Smooth muscle cell (in vitro differentiated cells): Measurements from ENCODE around the gene NCAM1. TPM values are rescaled to one million over a fixed set of nuclear protein-coding genes. Genes with fewer than 3 reads are reported as not detected.

Experiments used
- DNase-seq: peaks from one replicate; lab custom pipeline; 2025; ENCODE audit not compliant: unreplicated experiment; lab: John Stamatoyannopoulos, UW
- H2AFZ ChIP-seq: fragments of 200-600 bp; sonication (generic); 2 replicates; pipeline ENCODE4 v1.6.0; 2016; ENCODE audit warnings: antibody characterized with exemption, low read depth, mild to moderate bottlenecking
- H3F3A ChIP-seq: fragments of 200-600 bp; sonication (generic); 2 replicates; pipeline ENCODE4 v1.6.0; 2017; ENCODE audit warnings: antibody characterized with exemption, low read depth
- H3K27ac ChIP-seq: fragments of 200-600 bp; sonication (generic); 2 replicates; pipeline ENCODE4 v1.5.1; 2016; ENCODE audit warnings: low read depth, mild to moderate bottlenecking
- H3K27me3 ChIP-seq: fragments of 200-600 bp; sonication (generic); 2 replicates; pipeline ENCODE4 v1.6.1; 2016; ENCODE audit warnings: low read depth, mild to moderate bottlenecking
- H3K36me3 ChIP-seq: fragments of 200-600 bp; sonication (generic); 2 replicates; pipeline ENCODE4 v1.5.1; 2016; ENCODE audit warnings: low read depth
- H3K4me1 ChIP-seq: fragments of 200-600 bp; sonication (generic); 2 replicates; pipeline ENCODE4 v1.5.1; 2016; ENCODE audit warnings: low read depth
- H3K4me2 ChIP-seq: fragments of 200-600 bp; sonication (generic); 2 replicates; pipeline ENCODE4 v1.6.0; 2016; ENCODE audit warnings: mild to moderate bottlenecking
- H3K4me3 ChIP-seq: fragments of 200-600 bp; sonication (generic); 2 replicates; pipeline ENCODE4 v1.5.1; 2016; ENCODE audit warnings: mild to moderate bottlenecking
- H3K79me2 ChIP-seq: fragments of 200-600 bp; sonication (generic); 2 replicates; pipeline ENCODE4 v1.6.0; 2016; ENCODE audit warnings: low read depth, mild to moderate bottlenecking
- H3K9ac ChIP-seq: fragments of 200-600 bp; sonication (generic); 2 replicates; pipeline ENCODE4 v1.6.0; 2016; ENCODE audit warnings: low read depth
- H3K9me3 ChIP-seq: fragments of 200-600 bp; sonication (generic); replicated peaks from 2 replicates; pipeline ENCODE4 v1.5.1; 2016; ENCODE audit warnings: low read depth
- H4K20me1 ChIP-seq: fragments of 200-600 bp; sonication (generic); 2 replicates; pipeline ENCODE4 v1.6.0; 2016; ENCODE audit warnings: low read depth
- CTCF ChIP-seq: fragments of 200-600 bp; sonication (generic); IDR thresholded peaks from 2 replicates; pipeline ENCODE4 v1.5.1; 2017; ENCODE audit warnings: borderline replicate concordance, mild to moderate bottlenecking, antibody characterized with exemption; ENCODE audit not compliant: insufficient read depth, poor library complexity, severe bottlenecking
- WGBS: methylation state at CpG from one replicate; pipeline ENCODE4 v1.1.7; 2016; ENCODE audit warnings: low lambda C conversion rate; 5-methylcytosine and 5-hydroxymethylcytosine counted together
- polyA plus RNA-seq: library from polyadenylated mRNA; unstranded; fragments of >200 nt; fragmentation: Nextera tagmentation; extraction: Ambion mirVana; gene quantifications from 2 replicates; pipeline ENCODE4 v1.2.1, GENCODE V29; 2016
- total RNA-seq: library from RNA; depleted of rRNA; stranded (reverse); fragments of >200 nt; gene quantifications from 2 replicates; pipeline ENCODE4 v1.2.3, GENCODE V29; 2014

NCAM1 gene
- total and polyA plus RNA-seq, 2 experiments from 2014 or later = 8.1 to 12.0 TPM

GRCh38 chr11:112971827-112972226 is 10.6 kb downstream of the NCAM1 start:
- Histone ChIP-seq H3K9me3 (no peaks in the 10 kb centered on the region), H3K4me2 (no peak overlapping the region), H2AFZ (no peak overlapping the region), H3K79me2 (peaks cover 12% of the 10 kb centered on the region), H3K4me3 (no peak overlapping the region), H3K4me1 (peaks cover 9% of the 10 kb centered on the region), H3K9ac (no peak overlapping the region), H3F3A (no peaks in the 10 kb centered on the region), H3K27me3 (no peaks in the 10 kb centered on the region), H3K36me3 (no peaks in the 10 kb centered on the region), H4K20me1 (no peaks in the 10 kb centered on the region), H3K27ac (no peak overlapping the region)
- WGBS = 87% methylated on average over 3 of the region's 3 CpGs
- DNase-seq = no peak
- no peak for TF ChIP-seq CTCF

GRCh38 chr11:112972399-112973145 is 11.4 kb downstream of the NCAM1 start:
- no peak for TF ChIP-seq CTCF
- Histone ChIP-seq H3K36me3 (no peaks in the 10 kb centered on the region), H3K27ac (no peak overlapping the region), H3K4me3 (no peak overlapping the region), H3F3A (peaks cover 4% of the 10 kb centered on the region), H3K4me1 (peaks cover 13% of the 10 kb centered on the region), H2AFZ (no peak overlapping the region), H3K4me2 (no peak overlapping the region), H3K79me2 (peaks cover 12% of the 10 kb centered on the region), H3K9me3 (no peaks in the 10 kb centered on the region), H4K20me1 (no peaks in the 10 kb centered on the region), H3K27me3 (no peaks in the 10 kb centered on the region), H3K9ac (no peak overlapping the region)
- WGBS = 83% methylated on average over 5 of the region's 5 CpGs
- no peak for DNase-seq

- 79% methylated on average over 4 of the region's 4 CpGs for WGBS
- Histone ChIP-seq H3K79me2 (peaks cover 19% of the 10 kb centered on the region), H3K27me3 (no peaks in the 10 kb centered on the region), H3K4me2 (no peak overlapping the region), H2AFZ (no peak overlapping the region), H3K4me3 (no peak overlapping the region), H3F3A (peaks cover 4% of the 10 kb centered on the region), H3K9ac (no peak overlapping the region), H3K27ac (no peak overlapping the region), H3K9me3 (no peaks in the 10 kb centered on the region), H3K4me1 (peaks cover 11% of the 10 kb centered on the region), H3K36me3 (no peaks in the 10 kb centered on the region), H4K20me1 (no peaks in the 10 kb centered on the region)
- DNase-seq = no peak
- no peak for TF ChIP-seq CTCF
These were observed 13.8 kb downstream of the NCAM1 start for GRCh38 chr11:112975051-112975450.

- H3K27ac ChIP-seq = no peak overlapping the region
- no peaks in the 10 kb centered on the region for H3K9me3 ChIP-seq
- H3K4me2 ChIP-seq = no peak overlapping the region
- H2AFZ ChIP-seq = no peak overlapping the region
- no peak for TF ChIP-seq CTCF
- peaks cover 11% of the 10 kb centered on the region for H3K4me1 ChIP-seq
- no peaks in the 10 kb centered on the region for H4K20me1 ChIP-seq
- no peaks in the 10 kb centered on the region for H3K36me3 ChIP-seq
- WGBS = 80% methylated on average over 2 of the region's 2 CpGs
- no peak for DNase-seq
- no peak overlapping the region for H3K4me3 ChIP-seq
- H3K27me3 ChIP-seq = no peaks in the 10 kb centered on the region
- H3F3A ChIP-seq = peaks cover 4% of the 10 kb centered on the region
- H3K79me2 ChIP-seq = peaks cover 23% of the 10 kb centered on the region
- no peak overlapping the region for H3K9ac ChIP-seq
These were observed 14.3 kb downstream of the NCAM1 start for GRCh38 chr11:112975493-112975892.
